HG03103 (cell line): ENCODE results near the gene LARP1.
A peak's percentile ranks its signal among the peaks of the same experiment; 100 is the strongest.

Source experiments
- ATAC-seq: cut with Tn5 transposase; IDR thresholded peaks from one replicate; pipeline ENCODE4 v1.9.1; 2021; ENCODE audit warnings: low read depth; ENCODE audit not compliant: unreplicated experiment

Gene LARP1

GRCh38 chr5:154786414-154786813 lies 31.2 kb downstream of the LARP1 start:
- no peak for ATAC-seq

GRCh38 chr5:154788212-154788611 lies 33.0 kb downstream of the LARP1 start:
- ATAC-seq, result no peak

DNA sequence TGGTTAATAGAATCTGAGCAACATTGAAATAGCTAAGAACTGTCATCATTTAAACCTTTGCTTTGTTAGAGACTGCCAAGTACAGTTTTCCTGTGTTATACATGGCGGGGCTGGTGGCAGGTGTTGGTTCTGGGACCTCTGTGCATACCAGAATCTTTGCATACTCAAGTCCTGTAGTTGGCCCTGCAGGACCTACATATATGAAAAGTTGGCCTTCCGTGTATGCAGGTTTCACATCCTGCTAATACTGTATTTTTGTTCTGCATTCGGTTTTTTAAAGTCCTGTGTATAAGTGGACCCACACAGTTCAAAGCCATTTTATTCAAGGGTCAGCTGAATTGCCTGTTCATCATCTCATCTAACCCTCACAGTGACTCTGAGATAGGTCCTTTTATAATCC lies 36.4 kb downstream of the LARP1 start:
- peak; percentile 90 for ATAC-seq

DNA sequence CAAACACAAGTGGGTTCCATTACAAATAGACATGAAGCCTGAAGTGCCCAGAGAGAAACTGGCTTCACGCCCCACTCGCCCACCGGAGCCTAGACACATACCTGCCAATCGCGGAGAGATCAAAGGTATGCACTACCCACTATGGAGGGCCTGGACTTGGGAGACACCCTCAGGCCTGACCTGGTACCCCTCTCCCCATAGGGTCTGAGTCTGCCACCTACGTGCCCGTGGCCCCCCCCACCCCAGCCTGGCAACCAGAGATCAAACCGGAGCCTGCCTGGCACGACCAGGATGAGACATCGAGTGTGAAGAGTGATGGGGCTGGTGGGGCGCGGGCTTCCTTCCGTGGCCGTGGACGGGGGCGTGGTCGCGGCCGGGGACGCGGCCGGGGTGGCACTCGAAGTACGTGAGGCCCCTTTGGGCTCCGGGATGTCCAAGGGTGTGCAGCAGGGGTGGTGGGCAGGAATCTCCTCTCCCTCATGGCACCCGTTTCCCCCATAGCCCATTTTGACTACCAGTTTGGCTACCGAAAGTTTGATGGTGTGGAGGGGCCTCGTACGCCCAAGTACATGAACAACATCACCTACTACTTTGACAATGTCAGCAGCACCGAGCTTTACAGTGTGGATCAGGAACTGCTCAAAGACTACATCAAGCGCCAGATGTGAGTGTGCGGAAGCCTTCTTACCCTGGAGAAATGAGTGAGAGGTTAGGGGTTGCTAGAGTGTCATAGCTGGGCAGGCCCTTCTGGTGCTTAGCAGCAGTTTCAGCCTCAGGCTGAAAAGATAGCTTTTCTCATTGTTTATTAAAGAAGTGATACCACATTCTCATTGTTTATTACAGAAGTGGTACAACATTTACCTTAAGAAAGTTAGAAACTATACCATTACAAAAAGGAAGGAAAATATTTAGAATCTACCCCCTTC lies 38.7 kb downstream of the LARP1 start:
- no peak for ATAC-seq

GRCh38 chr5:154794525-154795234 lies 39.5 kb downstream of the LARP1 start:
- ATAC-seq, result no peak

DNA sequence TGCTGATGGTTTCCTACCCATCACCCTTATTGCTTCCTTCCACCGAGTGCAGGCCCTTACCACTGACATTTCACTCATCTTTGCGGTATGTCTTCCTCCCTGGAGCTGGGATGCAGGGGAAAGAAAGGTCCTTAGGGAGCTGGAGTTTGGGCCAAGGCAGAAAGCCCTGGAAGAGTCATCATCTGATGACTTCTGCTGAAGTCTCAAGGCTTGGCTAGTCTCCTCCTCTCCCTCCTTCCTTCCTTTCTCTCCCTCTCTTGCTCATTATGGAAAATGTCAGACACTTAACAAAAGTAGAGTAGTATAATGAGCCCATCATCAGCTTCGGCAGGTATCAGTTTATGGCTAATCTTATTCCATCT lies 40.0 kb downstream of the LARP1 start:
- ATAC-seq, result no peak

DNA sequence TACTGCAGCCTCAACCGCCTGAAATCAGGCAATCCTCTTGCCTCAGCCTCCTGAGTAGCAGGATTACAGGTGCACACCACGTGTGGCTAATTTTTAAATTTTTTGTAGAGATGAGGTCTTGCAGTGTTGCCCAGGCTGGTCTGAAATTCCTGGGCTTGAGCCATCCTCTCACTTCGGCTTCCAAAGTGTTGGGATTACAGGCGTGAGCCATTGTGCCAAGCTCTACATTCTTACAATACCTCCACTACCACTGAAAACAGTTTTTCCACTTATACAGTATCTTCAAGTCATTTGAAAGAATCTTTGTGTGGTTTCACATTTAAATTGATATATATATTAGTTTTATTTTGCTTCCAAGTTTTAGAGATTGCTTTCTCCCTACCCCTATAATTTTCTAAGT lies 42.6 kb downstream of the LARP1 start:
- ATAC-seq, result no peak

- no peak for ATAC-seq
Observed at GRCh38 chr5:154800582-154800981, 45.4 kb downstream of the LARP1 start.

DNA sequence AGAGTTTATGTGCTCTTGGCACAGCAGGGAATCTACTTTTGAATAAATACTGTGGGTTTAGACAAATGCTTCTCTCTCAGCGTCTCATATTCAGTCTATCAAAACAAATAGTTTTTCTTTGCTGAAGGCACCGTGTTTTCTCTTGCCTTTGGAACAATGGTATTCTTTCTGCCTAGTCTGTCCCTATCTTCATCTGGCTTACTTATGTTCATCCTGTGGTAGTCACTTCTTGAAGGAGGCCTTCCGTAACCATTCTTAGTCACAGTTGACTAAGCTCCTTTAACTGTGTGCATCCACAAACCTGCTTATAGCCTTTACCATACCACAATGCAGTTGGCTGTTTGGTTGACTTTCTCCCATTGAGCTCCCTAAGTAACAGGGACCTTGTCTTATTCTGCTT lies 45.9 kb downstream of the LARP1 start:
- no peak for ATAC-seq

DNA sequence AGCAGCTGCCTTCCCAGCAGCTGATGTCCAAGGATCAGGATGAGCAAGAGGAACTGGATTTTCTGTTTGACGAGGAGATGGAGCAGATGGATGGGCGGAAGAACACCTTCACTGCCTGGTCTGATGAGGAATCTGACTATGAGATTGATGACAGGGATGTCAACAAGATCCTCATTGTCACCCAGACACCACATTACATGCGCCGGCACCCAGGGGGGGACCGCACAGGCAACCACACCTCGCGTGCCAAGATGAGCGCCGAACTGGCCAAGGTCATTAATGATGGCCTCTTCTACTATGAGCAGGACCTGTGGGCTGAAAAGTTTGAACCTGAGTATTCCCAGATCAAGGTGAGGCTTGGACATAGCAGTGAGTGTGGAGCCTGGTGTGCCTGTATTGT lies 46.9 kb downstream of the LARP1 start:
- ATAC-seq, result no peak

DNA sequence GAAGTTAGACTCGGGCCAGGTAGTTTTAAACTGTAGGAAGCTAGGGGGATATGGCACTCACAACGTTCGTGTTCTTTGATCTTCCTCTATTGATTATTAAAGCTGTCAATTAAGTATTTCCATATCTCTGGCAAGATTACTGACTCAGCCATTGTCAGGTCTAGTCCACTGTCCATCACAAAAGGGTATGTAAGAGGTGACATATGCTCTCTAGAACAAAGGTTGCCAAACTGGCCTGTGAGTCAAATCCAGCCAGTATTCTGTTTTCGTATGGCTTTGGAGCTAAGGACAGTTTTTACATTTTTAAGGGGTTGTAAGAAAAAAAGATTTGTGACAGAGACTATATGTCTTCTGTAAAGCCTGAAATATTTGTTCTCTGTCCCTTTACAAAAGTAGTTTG lies 51.0 kb downstream of the LARP1 start:
- ATAC-seq, result no peak

DNA sequence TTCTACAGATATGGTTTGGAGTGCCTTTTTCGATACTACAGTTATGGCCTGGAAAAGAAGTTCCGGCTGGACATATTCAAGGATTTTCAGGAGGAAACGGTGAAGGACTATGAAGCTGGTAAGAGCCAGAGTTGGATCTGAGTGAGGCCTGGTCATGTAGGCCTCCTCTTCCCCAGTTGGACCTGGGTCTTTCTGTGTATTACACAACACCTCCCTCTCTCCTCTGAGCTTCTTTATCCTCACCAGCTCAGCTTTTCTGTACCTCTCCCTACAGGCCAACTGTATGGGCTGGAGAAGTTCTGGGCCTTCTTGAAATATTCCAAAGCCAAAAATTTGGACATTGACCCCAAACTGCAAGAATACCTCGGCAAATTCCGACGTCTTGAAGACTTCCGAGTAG lies 56.1 kb downstream of the LARP1 start:
- ATAC-seq, result no peak

GRCh38 chr5:154811653-154812465 lies 56.7 kb downstream of the LARP1 start:
- ATAC-seq, result peak; percentile 54

- no peak for ATAC-seq
Observed at GRCh38 chr5:154813158-154813557, 58.0 kb downstream of the LARP1 start.

DNA sequence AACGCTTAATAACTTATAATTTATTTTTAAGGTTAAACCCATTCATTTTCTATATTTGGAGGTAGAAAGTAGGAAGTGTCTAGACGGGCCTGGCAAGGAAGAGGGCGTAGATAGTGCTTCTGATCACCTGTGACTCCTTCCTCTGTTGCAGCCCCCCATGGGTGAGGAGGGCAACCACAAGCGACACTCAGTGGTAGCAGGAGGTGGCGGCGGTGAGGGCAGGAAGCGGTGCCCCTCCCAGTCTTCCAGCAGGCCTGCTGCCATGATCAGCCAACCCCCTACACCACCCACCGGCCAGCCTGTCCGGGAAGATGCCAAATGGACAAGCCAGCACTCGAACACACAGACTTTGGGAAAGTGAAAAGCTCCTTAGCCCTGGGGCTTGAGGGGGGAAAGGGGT lies 58.6 kb downstream of the LARP1 start:
- no peak for ATAC-seq

DNA sequence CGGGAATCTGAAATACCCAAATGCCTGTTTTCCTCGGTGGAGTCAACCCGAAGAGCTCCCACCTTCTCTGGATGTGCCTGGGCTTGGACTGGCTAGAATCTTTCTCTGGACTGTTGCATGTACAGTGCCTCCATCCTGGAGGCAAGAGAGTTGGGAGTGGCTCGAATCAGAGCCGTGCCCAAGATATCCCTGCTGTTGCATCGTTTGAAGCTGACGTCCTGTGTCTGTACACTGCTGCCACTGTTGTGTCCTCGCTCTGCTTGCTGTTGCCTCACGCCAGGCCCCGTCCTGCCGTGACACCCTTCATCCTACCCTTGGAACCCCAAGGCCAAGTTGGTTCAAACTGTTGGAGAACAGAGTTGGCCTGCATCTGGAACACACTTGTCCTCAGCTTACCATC lies 59.8 kb downstream of the LARP1 start:
- no peak for ATAC-seq

DNA sequence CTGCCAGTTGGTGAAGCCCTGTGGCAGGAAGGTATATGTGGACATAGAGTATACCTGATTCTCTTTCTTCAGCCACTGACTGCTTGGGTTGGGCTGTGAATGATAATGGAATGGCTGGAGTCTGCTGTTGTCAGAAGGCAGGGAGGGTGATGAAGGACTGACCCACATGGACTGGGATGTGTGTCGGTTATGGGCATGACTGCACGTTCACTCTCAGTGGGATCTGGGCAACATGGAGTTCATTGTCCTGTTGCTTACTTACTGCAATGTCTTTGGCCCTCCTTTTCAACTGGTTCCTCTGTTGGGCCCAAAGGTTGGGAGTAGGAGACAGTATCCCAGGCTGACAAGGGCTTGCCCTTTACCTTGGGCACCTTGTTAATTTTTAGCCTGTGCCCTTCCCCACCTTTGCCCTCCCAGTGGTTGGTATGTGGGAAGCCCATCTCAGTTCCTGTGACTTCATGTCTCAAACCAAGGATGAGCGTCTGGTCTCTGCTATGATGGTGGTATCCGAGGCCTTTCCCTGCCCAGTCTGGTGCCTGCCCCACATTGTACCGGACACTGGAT lies 60.6 kb downstream of the LARP1 start:
- no peak for ATAC-seq

- ATAC-seq, result no peak
Observed at GRCh38 chr5:154816891-154817492, 61.8 kb downstream of the LARP1 start.

DNA sequence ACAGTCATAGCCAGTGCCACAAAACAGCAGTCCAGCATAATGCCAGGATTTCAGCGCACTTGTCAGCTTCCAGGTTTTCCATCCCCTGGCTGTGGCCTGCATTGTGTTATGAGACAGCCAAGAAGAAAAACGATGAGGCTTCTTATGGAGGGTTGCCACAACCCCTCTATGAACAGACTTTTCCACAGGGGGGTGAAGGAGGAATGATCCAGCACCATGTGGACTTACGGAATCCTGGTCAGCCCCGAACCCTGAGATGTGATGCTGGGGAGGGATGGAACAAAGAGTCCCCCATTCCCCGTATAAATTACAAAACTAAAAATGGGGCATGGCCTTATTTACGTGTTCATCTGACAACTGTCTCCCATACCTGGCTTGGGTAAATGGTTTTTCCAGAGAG lies 62.6 kb downstream of the LARP1 start:
- ATAC-seq, result no peak

DNA sequence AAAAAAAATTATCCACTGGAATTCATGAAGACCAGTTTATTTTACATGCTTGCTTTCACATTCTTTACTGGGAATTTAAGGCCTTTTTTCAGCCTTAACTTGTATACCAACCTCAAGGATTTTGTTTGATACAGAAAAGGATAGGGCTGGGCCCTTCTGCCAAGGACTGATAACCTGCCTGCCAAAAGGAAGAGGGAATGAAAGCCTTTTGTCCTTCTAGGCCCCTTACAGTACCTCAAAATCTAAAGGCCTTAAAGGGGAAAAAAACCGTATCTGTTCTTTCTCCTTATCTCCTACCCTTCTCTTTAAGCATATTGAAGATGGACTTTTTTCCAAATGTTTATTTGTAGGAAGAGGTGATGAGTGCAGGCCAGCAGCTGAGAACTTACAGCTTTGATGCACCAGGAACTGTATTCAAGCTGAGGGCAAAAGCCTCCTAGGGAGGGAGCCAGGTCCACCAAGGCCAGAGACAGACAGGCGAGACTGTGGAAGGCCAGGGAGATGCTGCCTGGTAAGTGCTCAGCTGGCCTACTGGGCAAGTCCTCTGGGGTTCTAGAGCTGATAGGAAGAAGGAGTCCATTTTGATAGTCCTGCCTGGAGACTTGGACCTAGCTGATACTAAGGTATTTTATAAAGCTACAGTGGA lies 63.4 kb downstream of the LARP1 start:
- no peak for ATAC-seq
